SJCRH30 (cell line): Measurements from ENCODE around the gene EVI5L. TPM values are rescaled to one million over a fixed set of nuclear protein-coding genes. Genes with fewer than 3 reads are reported as not detected.

Experiments used
- DNase-seq, 2 experiments: peaks; one replicate each; pipeline ENCODE4 v3.0.0-alpha.2; 2015 to 2020
- H3K27ac ChIP-seq: fragments of 250-450 bp; sonication (Bioruptor Pico); 2 replicates; pipeline ENCODE4 v1.5.1; 2020; ENCODE audit warnings: mild to moderate bottlenecking, moderate library complexity
- H3K27me3 ChIP-seq: fragments of 250-450 bp; sonication (Bioruptor Pico); 2 replicates; pipeline ENCODE4 v1.5.1; 2020; ENCODE audit warnings: mild to moderate bottlenecking, moderate library complexity
- H3K36me3 ChIP-seq: fragments of 250-450 bp; sonication (Bioruptor Pico); 2 replicates; pipeline ENCODE4 v1.5.1; 2020; ENCODE audit warnings: mild to moderate bottlenecking, moderate library complexity
- H3K4me1 ChIP-seq: fragments of 250-450 bp; sonication (Bioruptor Pico); 2 replicates; pipeline ENCODE4 v1.5.1; 2020; ENCODE audit warnings: mild to moderate bottlenecking, moderate library complexity
- H3K4me3 ChIP-seq: fragments of 250-450 bp; sonication (Bioruptor Pico); 2 replicates; pipeline ENCODE4 v1.5.1; 2020; ENCODE audit warnings: mild to moderate bottlenecking, moderate library complexity
- H3K9me3 ChIP-seq: fragments of 250-450 bp; sonication (Bioruptor Pico); replicated peaks from 2 replicates; pipeline ENCODE4 v1.5.1; 2020; ENCODE audit warnings: mild to moderate bottlenecking, moderate library complexity
- total RNA-seq: library from RNA; depleted of rRNA; stranded (reverse); fragments of >200 nt; shearing (Covaris generic); gene quantifications from 2 replicates; pipeline ENCODE4 v1.2.3, GENCODE V29; 2014

EVI5L gene
- total RNA-seq, 1 experiment from 2014 or later = 6.0 TPM

DNA sequence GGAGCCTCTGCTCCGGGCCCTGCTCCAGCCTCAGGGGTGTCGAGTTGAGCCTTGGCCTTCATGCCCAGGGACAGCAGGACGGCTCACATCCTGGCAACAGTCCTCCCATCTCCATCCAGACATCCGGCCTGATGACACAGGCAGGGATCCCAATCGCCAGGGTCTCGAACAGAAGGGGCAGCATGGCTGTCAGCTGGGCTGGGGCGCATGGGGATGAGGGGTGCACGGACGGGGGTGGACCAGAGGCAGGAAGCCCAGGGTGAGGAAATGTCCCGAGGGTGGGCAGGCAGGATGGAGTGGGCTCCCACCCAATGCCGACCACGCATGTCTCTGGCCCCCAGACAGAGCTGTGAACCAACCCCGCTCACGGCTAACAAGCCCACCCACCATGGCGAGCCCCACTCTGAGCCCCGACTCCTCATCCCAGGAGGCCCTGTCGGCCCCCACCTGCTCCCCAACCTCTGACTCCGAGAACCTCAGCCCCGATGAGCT, 16.2 kb downstream of the EVI5L start:
- H3K27ac ChIP-seq = no peak overlapping the region
- no peaks in the 10 kb centered on the region for H3K9me3 ChIP-seq
- DNase-seq = no peak
- no peaks in the 10 kb centered on the region for H3K36me3 ChIP-seq
- H3K4me3 ChIP-seq = no peak overlapping the region
- no peaks in the 10 kb centered on the region for H3K27me3 ChIP-seq
- H3K4me1 ChIP-seq = no peaks in the 10 kb centered on the region

DNA sequence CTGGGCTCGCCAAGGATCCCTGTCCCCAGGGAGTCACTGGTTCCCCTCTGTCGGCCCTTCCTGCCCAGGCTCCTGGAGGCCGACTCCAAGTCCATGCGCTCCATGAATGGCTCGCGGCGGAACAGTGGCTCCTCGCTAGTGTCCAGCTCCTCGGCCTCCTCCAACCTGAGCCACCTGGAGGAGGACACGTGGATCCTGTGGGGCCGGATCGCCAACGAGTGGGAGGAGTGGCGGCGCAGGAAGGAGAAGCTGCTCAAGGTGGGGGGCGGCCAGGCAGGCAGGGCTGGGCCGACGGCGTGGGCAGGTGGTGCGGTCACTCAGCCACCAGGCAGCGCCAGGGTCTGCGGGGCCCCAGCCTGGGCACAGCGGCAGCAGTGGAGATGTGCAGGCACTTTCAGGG, 17.6 kb downstream of the EVI5L start:
- DNase-seq = no peak
- H3K4me3 ChIP-seq = no peak overlapping the region
- no peaks in the 10 kb centered on the region for H3K27me3 ChIP-seq
- H3K27ac ChIP-seq = no peak overlapping the region
- no peaks in the 10 kb centered on the region for H3K9me3 ChIP-seq
- no peaks in the 10 kb centered on the region for H3K36me3 ChIP-seq
- no peaks in the 10 kb centered on the region for H3K4me1 ChIP-seq

DNA sequence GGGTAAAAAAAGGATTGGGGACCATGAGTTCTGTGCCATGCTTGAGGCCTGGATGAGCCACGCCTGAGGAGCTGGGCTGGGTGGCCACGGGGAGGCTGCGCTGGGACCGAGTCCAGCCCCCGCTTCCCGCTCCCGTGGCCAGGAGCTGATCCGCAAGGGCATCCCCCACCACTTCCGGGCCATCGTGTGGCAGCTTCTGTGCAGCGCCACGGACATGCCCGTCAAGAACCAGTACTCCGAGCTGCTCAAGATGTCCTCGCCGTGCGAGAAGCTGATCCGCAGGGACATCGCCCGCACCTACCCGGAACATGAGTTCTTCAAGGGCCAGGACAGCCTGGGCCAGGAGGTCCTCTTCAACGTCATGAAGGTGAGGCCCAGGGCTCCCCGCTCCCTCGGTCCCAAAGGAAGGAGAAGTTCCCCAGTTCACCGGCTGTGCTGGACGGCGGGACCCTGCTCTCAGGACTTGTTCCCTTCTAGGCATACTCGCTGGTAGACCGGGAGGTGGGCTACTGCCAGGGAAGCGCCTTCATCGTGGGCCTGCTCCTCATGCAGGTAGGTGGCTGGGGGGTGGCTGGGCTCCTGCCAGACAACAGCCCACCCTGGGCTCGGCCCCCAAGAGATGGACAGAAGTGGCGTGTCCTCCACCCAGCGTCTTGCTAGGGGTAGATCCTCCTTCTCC, 18.9 kb downstream of the EVI5L start:
- no peak overlapping the region for H3K4me3 ChIP-seq
- no peak for DNase-seq
- H3K27ac ChIP-seq = no peak overlapping the region
- H3K4me1 ChIP-seq = no peaks in the 10 kb centered on the region
- H3K9me3 ChIP-seq = no peaks in the 10 kb centered on the region
- H3K36me3 ChIP-seq = no peaks in the 10 kb centered on the region
- no peaks in the 10 kb centered on the region for H3K27me3 ChIP-seq

DNA sequence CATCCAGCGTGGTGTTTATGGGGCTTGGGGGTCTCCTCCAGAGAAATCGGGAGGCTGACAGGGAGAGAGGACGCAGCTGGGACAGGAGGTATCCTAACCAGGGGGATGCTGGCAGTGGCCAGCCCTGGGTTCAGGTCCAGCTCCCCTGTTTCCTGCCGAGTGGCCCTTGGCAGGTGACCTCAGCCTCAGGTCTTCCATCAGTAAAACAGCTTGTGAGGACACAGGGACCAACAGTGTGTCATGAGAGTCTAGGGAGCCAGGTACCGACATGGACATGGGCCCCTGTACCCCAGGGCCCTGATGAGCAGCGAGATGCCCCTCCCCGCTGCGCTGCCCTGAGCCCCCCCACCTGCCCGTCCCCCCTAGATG, 19.6 kb downstream of the EVI5L start:
- Histone ChIP-seq H3K9me3 (no peaks in the 10 kb centered on the region), H3K27ac (no peak overlapping the region), H3K36me3 (no peaks in the 10 kb centered on the region), H3K4me3 (no peak overlapping the region), H3K4me1 (no peaks in the 10 kb centered on the region), H3K27me3 (no peaks in the 10 kb centered on the region)
- DNase-seq = no peak

DNA sequence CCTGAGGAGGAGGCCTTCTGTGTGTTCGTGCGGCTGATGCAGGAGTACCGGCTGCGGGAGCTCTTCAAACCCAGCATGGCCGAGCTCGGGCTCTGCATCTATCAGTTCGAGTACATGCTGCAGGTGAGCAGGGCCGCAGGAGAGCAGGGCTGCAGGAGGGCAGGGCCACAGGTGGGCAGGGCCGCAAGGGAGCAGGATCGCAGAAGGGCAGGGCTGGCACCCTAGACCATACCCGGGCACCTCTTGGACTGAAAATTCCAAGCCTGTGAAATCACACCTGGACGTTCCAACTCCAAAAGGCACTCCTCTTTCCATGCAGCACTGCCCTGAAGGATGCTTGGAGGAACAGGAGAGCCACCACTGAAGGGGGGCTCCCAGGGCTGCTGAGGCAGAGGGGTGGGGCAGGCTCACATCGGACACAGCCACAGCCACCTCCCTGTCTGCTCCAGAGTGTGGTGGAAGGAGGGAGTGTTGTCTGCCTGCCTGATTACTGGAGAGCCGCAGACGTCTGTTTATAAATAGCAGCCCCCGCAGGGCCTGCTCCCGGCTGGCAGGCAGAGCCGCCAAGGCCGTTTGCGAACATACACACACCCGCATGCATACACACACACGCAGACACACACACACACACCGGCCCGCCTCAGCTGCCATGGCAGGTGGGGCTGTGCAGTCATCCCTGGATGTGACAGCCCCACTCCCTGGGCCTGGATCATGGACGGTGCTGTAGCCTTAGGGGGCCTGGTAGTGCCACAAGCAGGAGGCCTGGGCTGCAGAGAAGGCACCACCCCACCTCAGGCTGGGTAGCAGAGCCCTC, 20.2 kb downstream of the EVI5L start:
- Histone ChIP-seq H3K27me3 (no peaks in the 10 kb centered on the region), H3K36me3 (no peaks in the 10 kb centered on the region), H3K4me3 (no peak overlapping the region), H3K27ac (no peak overlapping the region), H3K4me1 (no peaks in the 10 kb centered on the region), H3K9me3 (no peaks in the 10 kb centered on the region)
- peak in 1 of 2 experiments; percentile 26 for DNase-seq

DNA sequence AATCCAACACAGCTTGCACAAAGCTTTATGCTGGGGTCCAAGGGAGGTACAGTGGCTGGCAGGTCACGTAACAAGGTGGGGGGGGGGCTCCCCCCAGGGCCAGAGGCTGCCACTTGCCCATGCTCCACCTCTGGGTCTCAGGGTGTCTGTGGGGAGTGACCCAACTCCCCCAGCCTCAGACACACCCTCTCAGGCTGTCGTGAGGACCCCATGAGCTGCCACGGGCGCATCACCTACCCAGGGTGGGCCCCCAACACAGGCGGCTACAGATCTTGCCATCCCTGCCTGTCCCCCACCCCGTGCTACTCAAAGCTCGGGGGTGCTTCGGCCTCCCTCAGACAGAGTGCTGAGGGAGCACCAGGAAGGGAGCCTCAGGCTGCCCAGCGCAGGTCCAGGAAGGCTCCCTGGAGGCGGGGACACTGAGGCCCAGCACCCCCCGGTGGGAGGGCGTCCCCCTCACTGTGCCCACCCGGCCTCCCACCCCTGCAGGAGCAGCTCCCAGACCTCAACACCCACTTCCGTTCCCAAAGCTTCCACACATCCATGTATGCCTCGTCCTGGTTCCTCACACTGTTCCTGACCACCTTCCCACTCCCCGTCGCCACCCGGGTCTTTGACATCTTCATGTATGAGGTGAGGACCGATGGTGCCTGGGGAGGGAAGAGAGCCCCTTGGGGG, 21.1 kb downstream of the EVI5L start:
- Histone ChIP-seq H3K27ac (no peak overlapping the region), H3K4me1 (no peaks in the 10 kb centered on the region), H3K27me3 (no peaks in the 10 kb centered on the region), H3K4me3 (no peak overlapping the region), H3K9me3 (no peaks in the 10 kb centered on the region), H3K36me3 (no peaks in the 10 kb centered on the region)
- DNase-seq = no peak

DNA sequence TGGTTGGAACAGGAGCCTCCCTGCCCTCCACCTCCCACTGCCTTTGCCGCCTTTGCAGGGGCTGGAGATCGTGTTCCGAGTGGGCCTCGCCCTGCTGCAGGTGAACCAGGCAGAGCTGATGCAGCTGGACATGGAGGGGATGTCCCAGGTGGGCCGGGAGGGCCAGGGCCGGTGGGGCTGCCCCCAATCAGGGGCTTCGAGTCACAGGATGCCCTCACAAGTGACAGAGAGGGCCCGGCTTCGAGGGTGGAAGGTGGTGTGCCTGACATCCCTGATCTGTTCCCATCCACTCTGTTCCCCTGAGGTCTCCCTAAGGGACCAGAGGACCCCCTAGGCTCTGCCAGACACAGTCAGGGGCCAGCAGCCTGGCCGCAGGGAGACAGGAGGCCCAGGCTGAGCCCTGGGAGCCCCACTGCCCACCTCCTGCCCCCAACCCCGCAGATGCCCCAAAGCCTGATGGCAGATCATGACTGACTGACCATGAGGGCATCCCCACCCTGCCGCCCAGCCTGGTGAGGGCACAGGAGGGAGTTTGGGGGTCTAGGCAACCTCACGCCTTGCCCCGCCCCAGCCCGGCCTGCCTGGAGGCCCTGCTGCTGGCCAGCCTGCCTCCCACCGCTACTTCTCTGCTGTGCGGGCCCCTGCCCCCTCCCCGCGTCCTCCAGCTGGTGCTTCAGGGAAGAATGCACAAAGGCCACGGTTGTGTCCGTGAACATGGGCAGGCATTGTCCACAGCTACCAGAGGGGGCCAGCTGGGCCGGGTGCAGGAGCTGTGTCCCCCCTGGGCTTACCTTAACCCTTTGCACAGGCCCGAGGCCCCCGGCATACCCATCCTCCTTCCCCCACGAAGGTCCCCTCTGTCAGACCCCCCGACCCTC, 21.8 kb downstream of the EVI5L start:
- no peak for DNase-seq

DNA sequence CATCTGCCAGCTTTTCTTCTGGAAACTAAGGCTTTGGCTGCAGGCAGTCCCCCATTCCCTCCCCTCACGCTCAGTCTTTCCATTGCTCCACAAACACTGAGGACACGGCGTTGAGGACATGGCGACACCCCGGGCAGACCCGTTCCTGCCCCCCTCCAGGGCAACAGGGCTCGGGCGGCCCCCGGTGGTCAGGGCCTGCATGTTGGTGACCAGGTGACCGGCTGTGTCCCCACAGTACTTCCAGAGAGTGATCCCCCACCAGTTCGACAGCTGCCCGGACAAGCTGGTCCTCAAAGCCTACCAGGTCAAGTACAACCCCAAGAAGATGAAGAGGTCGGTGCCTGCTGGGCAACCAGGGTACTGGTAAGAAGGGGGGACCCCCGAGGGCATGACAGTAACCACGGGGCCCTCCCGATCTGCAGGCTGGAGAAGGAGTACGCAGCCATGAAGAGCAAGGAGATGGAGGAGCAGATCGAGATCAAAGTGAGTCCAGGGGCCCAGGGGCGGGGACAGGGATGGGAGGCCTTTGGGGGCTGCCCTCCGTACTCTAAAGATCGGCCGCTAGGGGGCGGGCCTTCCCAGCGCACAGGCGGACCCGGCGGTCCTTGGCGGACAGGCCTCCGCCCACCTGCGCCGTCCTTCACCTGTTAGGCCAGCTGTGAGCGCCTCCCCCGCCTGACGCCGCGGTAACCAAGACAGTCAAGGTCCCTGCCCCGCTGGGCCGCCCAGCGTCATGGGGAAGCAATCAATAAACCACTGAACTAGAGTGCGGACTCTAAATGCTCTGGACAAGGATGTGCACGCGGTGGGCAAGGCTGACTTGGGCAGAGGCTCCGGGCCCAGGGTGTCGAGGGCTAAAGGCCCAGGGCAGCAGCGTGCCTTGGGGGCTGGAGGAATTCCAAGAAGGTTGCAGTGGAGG, 23.1 kb downstream of the EVI5L start:
- no peaks in the 10 kb centered on the region for H3K36me3 ChIP-seq
- no peak overlapping the region for H3K27ac ChIP-seq
- H3K4me1 ChIP-seq = no peaks in the 10 kb centered on the region
- H3K4me3 ChIP-seq = no peak overlapping the region
- DNase-seq = peak; percentile 76 to 85
- no peaks in the 10 kb centered on the region for H3K27me3 ChIP-seq
- H3K9me3 ChIP-seq = no peaks in the 10 kb centered on the region

More for the DNA sequence above, 21.8 kb downstream of the EVI5L start:
- Histone ChIP-seq H3K27ac (no peak overlapping the region), H3K36me3 (no peaks in the 10 kb centered on the region), H3K4me3 (no peak overlapping the region), H3K9me3 (no peaks in the 10 kb centered on the region), H3K27me3 (no peaks in the 10 kb centered on the region), H3K4me1 (no peaks in the 10 kb centered on the region)

DNA sequence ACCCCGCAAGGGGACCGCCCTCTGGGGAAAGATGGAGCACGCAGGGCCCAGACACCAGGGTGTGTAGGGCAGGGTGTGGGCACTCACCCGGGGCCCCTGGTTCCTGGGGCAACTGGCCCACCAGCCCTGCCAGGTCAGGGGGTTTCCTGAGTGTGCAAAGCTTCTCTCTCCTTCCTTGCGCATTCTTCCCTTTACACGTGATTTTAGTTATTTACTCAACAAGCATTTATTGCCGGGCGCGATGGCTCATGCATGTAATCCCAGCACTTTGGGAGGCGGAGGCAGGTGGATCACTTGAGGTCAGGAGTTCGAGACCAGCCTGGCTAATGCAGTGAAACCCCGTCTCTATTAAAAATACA, 23.7 kb downstream of the EVI5L start:
- Histone ChIP-seq H3K4me3 (no peak overlapping the region), H3K27ac (no peak overlapping the region), H3K4me1 (no peaks in the 10 kb centered on the region), H3K9me3 (no peaks in the 10 kb centered on the region), H3K36me3 (no peaks in the 10 kb centered on the region), H3K27me3 (no peaks in the 10 kb centered on the region)
- no peak for DNase-seq

DNA sequence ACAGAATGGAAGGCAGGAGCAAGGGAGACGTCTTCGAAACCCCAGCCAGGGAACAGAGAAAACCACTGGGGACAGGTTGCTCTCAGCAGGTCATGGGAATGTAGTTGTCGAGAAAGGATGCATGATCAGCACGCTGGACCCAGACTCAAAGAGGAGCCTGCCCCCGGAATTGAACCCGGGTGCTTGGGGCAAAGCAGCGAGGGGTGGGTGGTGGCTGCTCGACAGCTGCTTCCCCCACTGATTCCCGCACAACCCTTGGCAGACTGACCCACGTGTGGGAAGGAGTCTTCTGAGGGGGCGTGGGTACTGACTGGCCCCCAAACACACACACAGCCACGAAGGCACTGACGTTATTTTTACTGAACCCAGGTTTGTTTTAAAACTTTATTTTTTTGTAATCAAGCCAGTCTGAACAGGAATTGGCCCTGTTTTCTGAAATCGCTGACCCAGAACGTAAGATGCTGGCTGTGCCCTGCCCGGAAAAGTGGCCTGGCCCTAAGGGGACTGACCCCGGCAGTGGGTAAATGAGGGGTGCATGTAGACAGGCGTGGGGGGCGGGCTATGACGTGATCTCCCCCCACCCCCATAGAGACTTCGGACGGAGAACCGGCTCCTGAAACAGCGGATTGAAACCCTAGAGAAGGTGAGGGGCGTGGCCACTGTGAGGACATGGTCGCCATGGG, 25.5 kb downstream of the EVI5L start:
- Histone ChIP-seq H3K27me3 (no peaks in the 10 kb centered on the region), H3K9me3 (no peaks in the 10 kb centered on the region), H3K27ac (no peak overlapping the region), H3K4me3 (no peak overlapping the region), H3K4me1 (no peaks in the 10 kb centered on the region), H3K36me3 (no peaks in the 10 kb centered on the region)
- no peak for DNase-seq

DNA sequence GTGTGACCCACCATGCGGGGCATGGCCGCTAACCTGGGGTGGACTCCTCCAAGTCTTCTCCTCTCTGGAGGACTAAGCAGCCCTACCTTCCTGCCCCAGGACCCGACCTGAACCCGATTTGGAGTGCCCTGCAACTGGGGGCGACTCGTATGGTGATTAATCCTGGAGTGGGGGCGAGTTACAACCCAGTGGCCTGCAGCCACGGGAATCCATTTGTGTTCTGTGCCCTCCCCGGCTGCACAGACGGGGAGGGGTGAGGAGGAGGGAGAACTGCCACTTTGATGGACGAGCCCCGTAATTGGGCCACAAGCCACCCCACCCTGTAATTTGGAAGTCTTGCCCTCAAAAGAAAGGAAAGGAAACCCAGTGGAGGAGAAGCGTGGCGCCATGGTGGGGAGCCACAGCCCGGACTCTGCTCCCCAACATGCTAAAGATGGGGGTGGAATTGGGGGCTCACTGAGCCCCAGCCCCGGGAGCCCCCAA, 26.1 kb downstream of the EVI5L start:
- H3K27ac ChIP-seq = no peak overlapping the region
- H3K9me3 ChIP-seq = no peaks in the 10 kb centered on the region
- H3K4me1 ChIP-seq = no peaks in the 10 kb centered on the region
- no peak for DNase-seq
- no peak overlapping the region for H3K4me3 ChIP-seq
- no peaks in the 10 kb centered on the region for H3K27me3 ChIP-seq
- H3K36me3 ChIP-seq = no peaks in the 10 kb centered on the region

DNA sequence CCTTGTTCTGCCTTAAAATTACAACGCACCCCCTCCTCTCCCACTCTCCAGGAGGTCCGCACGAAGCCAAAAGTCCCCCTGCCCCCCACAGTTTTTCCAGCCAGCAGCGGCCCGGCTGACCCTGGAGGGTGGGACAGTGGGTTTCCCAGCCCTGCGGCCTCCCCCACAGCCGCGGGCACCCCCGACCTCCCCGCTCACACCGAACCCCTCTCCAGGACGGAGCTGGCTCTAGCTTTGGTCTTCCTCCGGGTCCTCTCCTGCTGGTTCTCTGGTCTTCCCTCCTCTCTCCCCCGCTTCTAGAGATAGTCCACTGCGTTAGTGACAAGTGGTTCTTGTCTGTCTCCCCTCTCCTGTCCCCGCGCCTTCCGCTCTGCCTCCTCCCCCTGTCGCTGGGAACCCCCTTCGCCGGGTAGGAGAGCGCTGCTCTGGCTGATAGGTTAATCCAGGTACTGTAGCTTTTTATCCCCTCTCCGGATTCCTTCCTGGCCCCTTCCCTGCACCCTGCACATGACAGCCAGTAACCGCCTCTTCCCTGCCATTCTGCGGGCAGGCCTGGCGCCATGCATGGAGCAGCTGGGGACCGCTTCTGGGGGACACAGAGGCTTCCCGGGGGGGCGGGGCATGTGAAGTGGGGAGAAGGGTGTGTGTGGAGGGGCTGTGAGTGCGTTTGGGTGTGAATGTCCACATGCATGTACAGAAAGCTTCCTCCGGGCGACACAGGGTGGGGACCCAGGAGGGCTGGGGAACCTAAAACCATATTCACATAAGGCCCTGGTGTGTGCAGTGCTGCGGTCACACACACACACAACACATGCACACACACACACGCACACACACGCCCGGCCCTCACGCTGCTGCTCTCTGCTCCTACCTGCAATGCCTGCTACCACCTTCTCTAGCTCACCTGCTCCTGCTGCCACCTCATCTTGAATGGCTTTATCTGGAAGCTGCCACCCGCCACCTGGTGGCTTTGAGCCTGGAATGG, 27.0 kb downstream of the EVI5L start:
- no peak for DNase-seq
- Histone ChIP-seq H3K9me3 (no peaks in the 10 kb centered on the region), H3K4me1 (no peaks in the 10 kb centered on the region), H3K4me3 (no peak overlapping the region), H3K27me3 (no peaks in the 10 kb centered on the region), H3K27ac (no peak overlapping the region), H3K36me3 (no peaks in the 10 kb centered on the region)
